H9 (cell line): ENCODE data around the gene S1PR4. TPM values are rescaled to one million over a fixed set of nuclear protein-coding genes. Genes with fewer than 3 reads are reported as not detected.

ENCODE experiments used
- DNase-seq: peaks from one replicate; pipeline ENCODE4 v3.0.0-alpha.2; 2017
- H2AFZ ChIP-seq: one replicate; pipeline ENCODE4 v1.6.1; 2013; ENCODE audit warnings: mild to moderate bottlenecking, low read length, control low read depth, moderate library complexity
- H2AK5ac ChIP-seq: 2 replicates; pipeline ENCODE4 v1.6.1; 2013; ENCODE audit warnings: low read length, control low read depth, mixed read lengths; ENCODE audit not compliant: insufficient read length
- H2BK120ac ChIP-seq: one replicate; pipeline ENCODE4 v1.6.1; 2013; ENCODE audit warnings: low read depth, mild to moderate bottlenecking, low read length, control low read depth, inconsistent platforms; ENCODE audit not compliant: poor library complexity, severe bottlenecking
- H2BK12ac ChIP-seq: 2 replicates; pipeline ENCODE4 v1.6.1; 2013; ENCODE audit warnings: low read length, control low read depth, mixed read lengths, low read depth; ENCODE audit not compliant: insufficient read length
- H2BK15ac ChIP-seq: 2 replicates; pipeline ENCODE4 v1.6.1; 2013; ENCODE audit warnings: low read depth, low read length, control low read depth
- H2BK20ac ChIP-seq: one replicate; pipeline ENCODE4 v1.6.1; 2013; ENCODE audit warnings: low read depth, mild to moderate bottlenecking, low read length, control low read depth, inconsistent platforms; ENCODE audit not compliant: poor library complexity, severe bottlenecking
- H2BK5ac ChIP-seq: 2 replicates; pipeline ENCODE4 v1.6.1; 2013; ENCODE audit warnings: low read length, control low read depth, mixed read lengths; ENCODE audit not compliant: insufficient read length
- H3K14ac ChIP-seq: 2 replicates; pipeline ENCODE4 v1.6.1; 2013; ENCODE audit warnings: low read length, control low read depth; ENCODE audit not compliant: insufficient read depth
- H3K18ac ChIP-seq: 2 replicates; pipeline ENCODE4 v1.6.1; 2013; ENCODE audit warnings: low read depth, mild to moderate bottlenecking, mixed read lengths, low read length, control low read depth; ENCODE audit not compliant: insufficient read length
- H3K23ac ChIP-seq: 2 replicates; pipeline ENCODE4 v1.6.1; 2013; ENCODE audit warnings: low read length, control low read depth, mixed read lengths, low read depth; ENCODE audit not compliant: insufficient read length
- H3K23me2 ChIP-seq: 2 replicates; pipeline ENCODE4 v1.6.1; 2013; ENCODE audit warnings: low read depth, mild to moderate bottlenecking, mixed read lengths, low read length, control low read depth; ENCODE audit not compliant: insufficient read length, poor library complexity, severe bottlenecking
- H3K27ac ChIP-seq: 2 replicates; pipeline ENCODE4 v1.5.1; 2013; ENCODE audit warnings: low read length, control low read depth, mixed read lengths, low read depth; ENCODE audit not compliant: insufficient read length
- H3K27me3 ChIP-seq: 2 replicates; pipeline ENCODE4 v1.6.1; 2013; ENCODE audit warnings: low read length, control low read depth, inconsistent platforms; ENCODE audit not compliant: insufficient read depth
- H3K4ac ChIP-seq: 2 replicates; pipeline ENCODE4 v1.6.1; 2013; ENCODE audit warnings: low read depth, mild to moderate bottlenecking, control low read depth, inconsistent platforms, low read length, moderate library complexity
- H3K4me1 ChIP-seq: 2 replicates; pipeline ENCODE4 v1.6.1; 2013; ENCODE audit warnings: low read length, control low read depth, inconsistent platforms; ENCODE audit not compliant: insufficient read depth
- H3K4me2 ChIP-seq: 2 replicates; pipeline ENCODE4 v1.6.1; 2013; ENCODE audit warnings: low read length, control low read depth, mixed read lengths; ENCODE audit not compliant: insufficient read length, insufficient read depth
- H3K56ac ChIP-seq: 2 replicates; pipeline ENCODE4 v1.6.1; 2013; ENCODE audit warnings: low read depth, mild to moderate bottlenecking, mixed read lengths, low read length, control low read depth; ENCODE audit not compliant: insufficient read length
- H3K79me1 ChIP-seq: 2 replicates; pipeline ENCODE4 v1.6.1; 2013; ENCODE audit warnings: low read depth, mild to moderate bottlenecking, moderate library complexity, low read length, control low read depth, inconsistent platforms; ENCODE audit not compliant: insufficient read depth, poor library complexity, severe bottlenecking
- H3K79me2 ChIP-seq: 2 replicates; pipeline ENCODE4 v1.6.1; 2013; ENCODE audit warnings: low read length, control low read depth, inconsistent platforms; ENCODE audit not compliant: insufficient read depth
- H3K9ac ChIP-seq: 2 replicates; pipeline ENCODE4 v1.6.1; 2013; ENCODE audit warnings: low read length, control low read depth, mixed read lengths; ENCODE audit not compliant: insufficient read length; ENCODE audit errors: extremely low read depth
- H3K9me3 ChIP-seq: one replicate; pipeline ENCODE4 v1.6.1; 2013; ENCODE audit warnings: low read depth, low read length, inconsistent platforms; ENCODE audit not compliant: control insufficient read depth
- H3T11ph ChIP-seq: one replicate; pipeline ENCODE4 v1.6.1; 2013; ENCODE audit warnings: mild to moderate bottlenecking, low read length, control low read depth, inconsistent platforms
- H4K20me1 ChIP-seq: one replicate; pipeline ENCODE4 v1.6.1; 2013; ENCODE audit not compliant: control insufficient read depth, insufficient read length, insufficient read depth
- H4K5ac ChIP-seq: 2 replicates; pipeline ENCODE4 v1.6.1; 2013; ENCODE audit warnings: low read depth, mild to moderate bottlenecking, mixed read lengths, low read length, control low read depth; ENCODE audit not compliant: insufficient read length
- H4K8ac ChIP-seq: replicated peaks from 2 replicates; pipeline ENCODE4 v1.6.1; 2013; ENCODE audit warnings: low read length, control low read depth, mixed read lengths, low read depth; ENCODE audit not compliant: insufficient read length
- H4K91ac ChIP-seq: 2 replicates; pipeline ENCODE4 v1.6.1; 2013; ENCODE audit warnings: low read depth, mild to moderate bottlenecking, moderate library complexity, mixed read lengths, low read length, control low read depth; ENCODE audit not compliant: insufficient read length
- H3K27ac Mint-ChIP-seq, 3 experiments: 2 replicates in 2 of 3; 3 replicates in 1 of 3; pipeline ENCODE4 v1.8.0; 2020 to 2021; ENCODE audit warnings: mixed read lengths in 3 of 3, mild to moderate bottlenecking in 1 of 3, moderate library complexity in 1 of 3
- H3K27me3 Mint-ChIP-seq: 2 replicates; pipeline ENCODE4 v1.8.0; 2021; ENCODE audit warnings: low read depth, mild to moderate bottlenecking, moderate library complexity, mixed read lengths
- H3K36me3 Mint-ChIP-seq, 3 experiments: 2 replicates in 2 of 3; 3 replicates in 1 of 3; pipeline ENCODE4 v1.8.0; 2020 to 2021; ENCODE audit warnings: low read depth in 3 of 3, mixed read lengths in 3 of 3; ENCODE audit not compliant: insufficient read depth in 1 of 3
- H3K4me1 Mint-ChIP-seq, 2 experiments: 2 replicates each; pipeline ENCODE4 v1.8.0; 2020; ENCODE audit warnings: mixed read lengths in 2 of 2
- H3K4me3 Mint-ChIP-seq, 2 experiments: 2 replicates in 1 of 2; 3 replicates in 1 of 2; pipeline ENCODE4 v1.8.0; 2020 to 2021; ENCODE audit warnings: mild to moderate bottlenecking in 2 of 2, mixed read lengths in 2 of 2, moderate library complexity in 1 of 2
- H3K9me3 Mint-ChIP-seq, 2 experiments: 2 replicates in 1 of 2; 3 replicates in 1 of 2; pipeline ENCODE4 v1.8.0; 2020; ENCODE audit warnings: mild to moderate bottlenecking in 2 of 2, mixed read lengths in 2 of 2, moderate library complexity in 1 of 2
- WGBS: extraction: QIAGEN DNeasy Blood & Tissue Kit; methylation state at CpG from one replicate; pipeline ENCODE4 v1.1.7; 2013; ENCODE audit warnings: missing lambda C conversion rate, low lambda C conversion rate, mixed read lengths; ENCODE audit not compliant: insufficient read length; ENCODE audit errors: extremely low coverage; 5-methylcytosine and 5-hydroxymethylcytosine counted together
- total RNA-seq: library from RNA; stranded (reverse); gene quantifications from 2 replicates; pipeline ENCODE4 v1.2.1, GENCODE V29; 2021
- TF ChIP-seq, protein P1 (sequence below): fragments of 200-600 bp; sonication (generic); conservative IDR thresholded peaks from 3 replicates; pipeline ENCODE4 v1.8.0; 2021; ENCODE audit warnings: antibody characterized with exemption, mild to moderate bottlenecking

S1PR4 gene
- total RNA-seq, 1 experiment from 2014 or later = not detected

DNA sequence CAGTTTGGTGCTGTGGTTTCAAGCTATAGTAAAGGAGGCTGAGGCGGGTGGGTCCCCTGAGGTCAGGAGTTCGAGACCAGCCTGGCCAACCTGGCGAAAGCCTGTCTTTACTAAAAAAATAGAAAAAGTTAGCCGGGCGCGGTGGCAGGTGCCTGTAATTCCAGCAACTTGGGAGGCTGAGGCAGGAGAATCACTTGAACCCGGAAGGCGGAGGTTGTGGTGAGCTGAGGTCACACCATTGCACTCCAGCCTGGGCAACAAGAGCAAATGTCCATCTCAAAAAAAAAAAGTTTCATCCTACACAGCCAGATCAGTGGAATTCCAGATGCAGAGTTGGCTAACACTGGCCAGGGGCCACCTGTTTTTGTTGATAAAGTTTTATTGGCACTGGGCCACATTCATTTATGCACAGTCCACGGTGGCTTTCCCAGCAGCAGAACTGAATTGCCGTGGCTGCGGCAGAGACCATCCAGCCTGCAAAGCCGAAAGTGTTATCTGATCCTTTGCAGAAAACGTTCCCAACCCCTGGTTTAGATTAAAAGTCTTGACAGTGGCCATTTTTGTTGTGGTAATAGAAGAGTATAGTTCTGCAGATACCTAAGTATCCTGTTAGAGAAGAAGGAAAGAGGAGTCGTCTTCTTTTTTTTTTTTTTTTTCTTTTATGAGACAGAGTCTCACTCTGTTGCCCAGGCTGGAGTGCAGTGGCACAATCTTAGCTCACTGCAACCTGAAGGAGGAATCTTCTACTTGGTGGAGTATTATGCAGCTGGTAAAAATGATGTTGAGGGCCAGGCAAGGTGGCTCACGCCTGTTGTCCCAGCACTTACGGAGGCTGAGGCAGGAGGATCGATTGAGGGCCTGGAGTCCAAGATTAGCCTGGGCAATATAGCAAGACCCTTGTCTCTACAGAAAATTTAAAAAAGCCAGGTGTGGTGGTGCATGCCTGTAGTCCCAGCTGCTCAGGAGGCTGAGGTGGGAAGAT, 15.8 kb downstream of the S1PR4 start:
- H3K56ac ChIP-seq = no peak overlapping the region
- no peaks in the 10 kb centered on the region for H3K9me3 ChIP-seq
- H2BK20ac ChIP-seq = no peak overlapping the region
- H3K36me3 Mint-ChIP-seq = peaks cover 5 to 25% (median 22%) of the 10 kb centered on the region in 3 experiments; a peak in 6 of 7 replicates
- H3K9me3 Mint-ChIP-seq = no peaks in the 10 kb centered on the region
- no peak overlapping the region for H3K9ac ChIP-seq
- no peak overlapping the region for H2AFZ ChIP-seq
- H4K20me1 ChIP-seq = no peaks in the 10 kb centered on the region
- no peak overlapping the region for H3K4ac ChIP-seq
- no peaks in the 10 kb centered on the region for H3K23me2 ChIP-seq
- peaks cover 0 to 2% of the 10 kb centered on the region in 2 experiments; a peak in 1 of 4 replicates for H3K4me1 Mint-ChIP-seq
- no peak overlapping the region for H3K14ac ChIP-seq
- no peak overlapping the region for H4K91ac ChIP-seq
- H2AK5ac ChIP-seq = no peak overlapping the region
- no peak overlapping the region for H2BK15ac ChIP-seq
- no peak overlapping the region for H3T11ph ChIP-seq
- H3K27ac Mint-ChIP-seq = no peak overlapping the region; a peak in 1 of 7 replicates
- no peak overlapping the region for H2BK12ac ChIP-seq
- H3K27me3 ChIP-seq = no peaks in the 10 kb centered on the region
- H3K27me3 Mint-ChIP-seq = no peaks in the 10 kb centered on the region
- H2BK120ac ChIP-seq = no peak overlapping the region
- no peak overlapping the region for H4K5ac ChIP-seq
- no peak overlapping the region for H3K18ac ChIP-seq
- H3K4me2 ChIP-seq = no peak overlapping the region
- H4K8ac ChIP-seq = no peak overlapping the region
- H3K79me1 ChIP-seq = peaks cover 6% of the 10 kb centered on the region
- no peak overlapping the region for H2BK5ac ChIP-seq
- H3K23ac ChIP-seq = no peak overlapping the region
- TF ChIP-seq, protein P1, sequence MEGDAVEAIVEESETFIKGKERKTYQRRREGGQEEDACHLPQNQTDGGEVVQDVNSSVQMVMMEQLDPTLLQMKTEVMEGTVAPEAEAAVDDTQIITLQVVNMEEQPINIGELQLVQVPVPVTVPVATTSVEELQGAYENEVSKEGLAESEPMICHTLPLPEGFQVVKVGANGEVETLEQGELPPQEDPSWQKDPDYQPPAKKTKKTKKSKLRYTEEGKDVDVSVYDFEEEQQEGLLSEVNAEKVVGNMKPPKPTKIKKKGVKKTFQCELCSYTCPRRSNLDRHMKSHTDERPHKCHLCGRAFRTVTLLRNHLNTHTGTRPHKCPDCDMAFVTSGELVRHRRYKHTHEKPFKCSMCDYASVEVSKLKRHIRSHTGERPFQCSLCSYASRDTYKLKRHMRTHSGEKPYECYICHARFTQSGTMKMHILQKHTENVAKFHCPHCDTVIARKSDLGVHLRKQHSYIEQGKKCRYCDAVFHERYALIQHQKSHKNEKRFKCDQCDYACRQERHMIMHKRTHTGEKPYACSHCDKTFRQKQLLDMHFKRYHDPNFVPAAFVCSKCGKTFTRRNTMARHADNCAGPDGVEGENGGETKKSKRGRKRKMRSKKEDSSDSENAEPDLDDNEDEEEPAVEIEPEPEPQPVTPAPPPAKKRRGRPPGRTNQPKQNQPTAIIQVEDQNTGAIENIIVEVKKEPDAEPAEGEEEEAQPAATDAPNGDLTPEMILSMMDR = no peak
- no peak overlapping the region for H3K27ac ChIP-seq
- WGBS = no CpG with 5 or more reads among the region's 17 CpGs
- H3K79me2 ChIP-seq = peaks cover 5% of the 10 kb centered on the region; the same call in 1 of the 2 replicates
- no peak for DNase-seq
- no peak overlapping the region for H3K4me3 Mint-ChIP-seq
- no peaks in the 10 kb centered on the region for H3K4me1 ChIP-seq
